GM10847 (cell line): ENCODE measurements around the gene MPRIP.

Source experiments
- POLR2A ChIP-seq: IDR thresholded peaks from 2 replicates; pipeline ENCODE4 v1.6.1; 2011; ENCODE audit not compliant: insufficient read length; ENCODE audit errors: extremely low read depth

The MPRIP gene

DNA sequence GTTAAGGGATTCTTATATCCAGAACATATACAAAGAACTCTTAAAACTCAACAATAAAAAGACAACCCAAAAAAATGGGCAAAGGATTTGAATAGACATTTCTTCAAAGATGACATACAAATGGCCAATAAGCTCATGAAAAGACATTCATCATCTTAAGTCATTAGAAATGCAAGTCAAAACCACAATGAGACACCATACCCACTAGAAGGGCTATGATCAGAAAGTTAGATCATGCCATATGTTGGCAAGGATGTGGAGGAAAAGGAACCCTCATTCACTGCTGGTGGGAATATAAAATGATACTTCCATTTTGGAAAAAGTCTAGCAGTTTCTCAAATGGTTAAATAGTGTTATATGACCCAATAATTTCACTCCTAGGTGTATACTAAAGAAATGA lies 154.5 kb downstream of the MPRIP start:
- no peak for TF ChIP-seq POLR2A

DNA sequence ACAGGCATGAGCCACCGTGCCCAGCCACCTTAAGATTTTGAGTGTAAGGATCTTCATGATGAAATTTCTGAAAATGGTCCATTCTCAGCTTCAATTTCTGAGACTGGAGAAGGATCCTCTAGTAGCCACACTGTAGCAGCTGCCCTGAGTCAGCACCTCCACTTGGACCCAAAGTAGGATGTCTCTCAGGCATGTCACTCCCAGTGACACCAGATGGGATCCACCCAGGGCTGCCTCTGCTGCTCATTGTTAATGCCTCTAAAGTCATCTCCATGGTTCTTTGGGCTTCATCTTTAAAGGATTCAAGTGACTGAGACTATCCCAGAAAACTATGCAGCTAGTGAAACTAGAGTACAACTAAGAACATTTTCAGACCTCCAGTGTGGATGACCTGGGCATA lies 156.0 kb downstream of the MPRIP start:
- TF ChIP-seq POLR2A: no peak

DNA sequence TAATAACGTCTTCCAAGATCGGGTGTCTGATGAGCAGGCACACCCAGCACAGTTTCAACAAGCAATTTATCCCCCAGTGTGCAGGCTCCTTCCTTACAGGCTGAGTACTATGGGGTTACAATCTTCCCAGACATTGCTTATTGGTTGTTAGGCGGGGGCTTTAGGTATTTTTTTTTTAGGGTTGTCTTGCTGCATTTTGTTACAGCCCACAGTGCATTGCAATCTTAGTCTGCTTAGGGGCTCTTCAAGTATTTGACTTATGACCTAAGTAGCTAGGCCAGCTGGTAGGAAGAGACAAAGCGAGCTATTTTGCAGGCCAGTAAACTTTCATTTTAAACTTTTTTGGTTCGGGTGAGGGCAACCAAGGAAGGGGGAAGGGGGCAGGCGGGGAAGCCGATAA lies 158.1 kb downstream of the MPRIP start:
- TF ChIP-seq POLR2A: no peak

DNA sequence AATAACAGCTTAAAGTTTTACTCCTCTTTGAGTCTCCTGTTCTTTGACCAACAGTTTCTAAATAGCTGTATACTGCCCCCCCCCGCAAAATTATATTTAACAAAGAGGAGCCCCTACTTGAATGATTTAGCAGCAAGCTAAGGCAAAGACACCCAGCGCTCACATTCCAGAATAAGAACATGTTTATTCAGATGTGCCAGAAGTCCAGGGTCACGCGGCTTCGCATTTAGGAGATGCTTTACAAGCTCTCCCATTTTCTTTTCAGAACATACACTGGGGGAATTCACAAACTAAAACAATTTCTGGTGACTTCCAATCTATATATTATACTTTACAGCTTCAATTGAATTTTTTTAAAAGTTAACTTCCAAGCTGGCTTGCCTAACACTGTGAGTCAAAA lies 158.6 kb downstream of the MPRIP start:
- no peak for TF ChIP-seq POLR2A

DNA sequence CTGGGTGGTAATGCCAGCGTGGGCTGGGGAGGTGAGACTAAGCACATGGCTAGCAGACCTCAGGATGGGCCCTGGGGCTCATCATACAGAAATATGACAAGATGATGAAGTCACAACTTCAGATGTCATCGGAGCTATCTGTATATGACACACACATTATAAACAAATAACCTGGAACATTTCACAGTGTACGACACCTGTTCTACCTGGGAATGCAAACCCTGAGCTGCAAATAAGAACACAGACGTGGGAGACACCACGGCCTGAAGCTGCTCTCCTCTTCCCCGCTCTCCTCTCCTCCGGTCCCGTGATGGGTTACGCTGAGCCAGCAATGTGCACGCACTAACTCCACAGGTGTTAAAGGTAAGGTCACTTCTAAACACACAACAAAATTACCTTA lies 159.0 kb downstream of the MPRIP start:
- no peak for TF ChIP-seq POLR2A

DNA sequence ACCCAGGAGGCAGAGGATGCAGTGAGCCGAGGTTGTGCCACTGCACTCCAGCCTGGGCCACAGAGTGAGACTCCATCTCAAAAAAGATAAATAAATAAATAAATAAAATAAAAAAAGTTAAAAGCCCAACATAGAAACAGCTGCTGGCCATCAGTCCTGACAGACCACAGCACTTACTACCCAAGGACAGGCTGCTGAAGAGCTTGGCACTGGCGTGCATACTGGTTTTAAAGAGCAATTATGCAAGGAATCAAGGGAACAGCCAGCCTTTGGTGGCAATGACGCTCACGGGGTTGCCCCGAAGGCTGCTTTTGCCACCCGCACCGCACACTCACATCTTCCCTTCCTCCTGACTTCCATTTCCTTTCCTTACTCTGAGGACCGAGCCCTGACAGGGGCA lies 159.7 kb downstream of the MPRIP start:
- TF ChIP-seq POLR2A: no peak

DNA sequence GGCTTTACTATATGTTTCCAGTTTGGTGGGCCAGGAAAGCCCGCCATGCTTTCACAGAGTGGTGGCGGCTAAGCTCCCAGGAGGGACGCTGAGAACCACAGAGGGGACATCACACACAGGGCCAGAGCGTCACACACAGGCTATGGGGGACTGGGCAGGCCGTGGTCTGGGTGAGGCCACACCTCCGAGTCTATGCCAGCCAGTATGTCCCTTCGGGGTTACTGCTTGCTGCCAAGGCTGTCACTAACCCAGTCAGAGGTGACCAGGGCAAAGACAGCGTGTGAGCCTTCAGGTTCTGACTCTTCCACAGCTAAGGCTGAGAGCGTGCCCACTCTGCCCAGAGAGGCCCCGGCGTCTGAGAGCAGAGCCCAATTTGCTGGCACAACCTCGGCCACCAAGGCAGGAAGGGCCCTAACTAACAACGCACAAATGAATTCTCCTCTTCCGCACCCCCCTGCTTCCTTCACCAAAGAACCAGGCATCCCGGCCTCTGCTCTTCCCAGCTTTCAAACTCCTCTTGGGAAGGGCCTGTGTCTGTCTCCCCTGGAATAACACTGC lies 161.0 kb downstream of the MPRIP start:
- no peak for TF ChIP-seq POLR2A

DNA sequence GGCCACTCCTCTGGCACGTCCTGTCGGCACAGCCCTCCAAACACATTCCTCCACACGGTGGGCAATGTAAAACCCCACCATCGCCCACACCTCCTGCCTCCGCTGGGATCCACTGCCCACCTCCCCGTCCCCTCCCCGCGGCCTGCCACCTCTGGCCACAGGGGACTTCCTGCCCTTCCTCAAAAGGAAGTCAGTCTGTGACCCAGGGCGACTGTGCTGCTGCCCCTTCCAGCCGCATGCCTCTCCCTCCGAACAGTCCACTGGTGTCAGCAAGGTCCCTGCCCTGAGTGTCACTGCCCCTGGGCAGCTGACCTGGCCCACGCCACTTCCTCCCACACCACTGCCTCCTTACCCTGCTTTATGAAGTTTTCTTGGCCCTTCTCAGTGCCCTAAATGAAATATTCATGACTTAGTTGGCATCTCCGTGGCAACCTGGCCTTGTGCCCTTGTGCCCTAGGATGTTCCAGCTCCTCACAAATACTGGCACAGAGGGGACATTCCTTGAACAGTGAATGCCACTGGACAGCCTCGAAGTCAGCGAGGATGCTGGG lies 161.9 kb downstream of the MPRIP start:
- no peak for TF ChIP-seq POLR2A

DNA sequence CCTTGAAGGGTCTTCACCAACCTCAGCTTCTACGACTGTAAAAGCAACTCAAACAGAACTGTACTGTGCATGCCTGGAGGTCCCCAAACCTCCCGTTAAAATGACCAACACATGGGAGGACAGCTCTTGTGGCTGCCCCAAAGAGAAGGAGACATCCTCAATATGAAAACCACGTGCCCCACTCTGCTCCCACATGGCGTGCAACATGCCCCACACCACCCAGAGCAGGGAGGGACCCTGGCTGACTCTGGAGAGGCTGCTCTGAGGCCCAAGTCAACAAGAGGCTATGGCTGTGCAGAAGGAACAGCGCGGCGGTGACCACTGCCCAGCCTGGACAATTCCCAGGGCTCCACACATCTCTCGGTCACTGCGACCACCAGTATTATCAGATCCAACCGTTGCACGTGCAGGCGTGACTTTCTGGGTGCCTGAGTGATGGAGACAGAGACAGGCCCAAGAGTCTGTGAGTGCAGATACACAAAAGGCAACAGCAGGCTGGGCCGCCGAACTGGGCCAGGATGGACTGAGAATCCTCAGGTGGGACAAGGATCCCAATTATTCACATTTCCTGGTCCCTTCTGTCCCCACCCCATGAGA lies 162.5 kb downstream of the MPRIP start:
- TF ChIP-seq POLR2A: no peak

DNA sequence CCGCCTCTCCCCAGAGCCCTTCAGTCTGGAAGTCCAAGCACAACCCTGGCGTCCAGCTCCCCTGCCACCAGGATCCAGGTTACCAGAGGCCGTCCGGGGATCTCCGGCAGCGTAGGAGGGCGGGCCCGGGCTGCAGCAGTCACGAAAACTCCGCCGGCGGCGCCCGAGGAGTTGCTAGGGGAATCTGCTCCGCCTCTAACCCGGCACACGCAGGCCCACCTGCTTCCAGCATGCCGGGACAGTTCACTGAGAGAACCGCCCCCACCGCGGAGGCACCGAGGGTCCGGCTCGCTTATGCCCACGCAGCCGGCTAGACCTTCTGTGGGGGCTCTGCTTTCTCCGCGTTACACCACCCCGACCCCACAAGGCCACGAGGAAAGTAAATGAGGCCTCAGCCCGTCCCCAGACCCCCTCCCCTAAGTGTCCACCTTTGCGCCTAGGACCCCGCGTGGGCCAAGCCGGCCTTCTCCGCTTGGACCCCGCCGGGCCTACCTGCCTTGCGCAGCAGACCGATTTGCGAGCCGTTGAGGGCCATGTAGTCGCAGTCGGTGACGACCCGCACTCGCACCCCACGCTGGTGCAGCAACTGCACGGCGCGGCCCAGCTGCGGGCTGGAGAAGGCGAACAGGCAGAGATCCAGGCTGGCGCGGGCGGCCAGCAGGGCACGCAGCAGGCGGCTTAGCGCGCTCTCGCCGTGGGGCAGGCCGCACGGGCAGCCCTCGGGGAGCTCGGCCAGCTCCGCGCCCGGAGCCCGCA lies 163.3 kb downstream of the MPRIP start:
- TF ChIP-seq POLR2A: no peak

DNA sequence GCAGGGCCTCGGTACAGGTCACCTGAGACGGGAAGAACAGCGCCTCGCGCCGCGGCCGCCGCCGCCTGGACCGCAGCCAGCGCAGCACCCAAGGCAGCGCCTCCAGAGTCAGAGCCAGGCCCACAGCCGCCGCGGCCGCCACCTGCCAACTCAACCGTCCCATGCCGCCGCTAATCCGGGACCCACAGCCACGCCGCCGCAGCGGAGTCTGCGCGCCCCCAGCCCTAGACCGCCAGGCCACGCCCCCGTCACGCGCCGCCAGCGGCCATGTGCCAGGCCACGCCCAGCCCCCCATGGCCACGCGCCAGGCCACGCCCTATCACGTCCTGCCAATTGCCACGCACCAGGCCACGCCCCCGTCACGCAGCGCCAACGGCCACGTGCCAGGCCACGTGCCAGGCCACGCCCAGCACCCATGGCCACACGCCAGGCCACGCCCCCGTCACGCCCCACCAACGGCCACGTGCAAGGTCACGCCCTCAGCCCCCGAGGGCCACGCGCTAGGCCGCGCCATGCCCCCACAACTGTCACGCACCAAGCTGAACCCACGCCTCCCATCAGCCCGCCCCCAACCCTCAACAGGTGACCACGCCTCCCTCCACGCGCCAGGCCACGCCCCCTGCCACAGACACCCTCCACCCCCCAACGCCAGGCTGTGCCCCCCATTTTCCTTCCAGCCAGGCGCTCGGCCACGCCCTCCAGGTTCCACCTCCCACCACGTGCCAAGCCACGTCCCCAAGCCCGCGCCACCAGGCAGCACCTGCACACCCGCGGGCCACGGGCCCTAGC lies 164.1 kb downstream of the MPRIP start, which contains the start of gene PLD6:
PLD6 (minus strand) TSS at position 210 of the 789 bp plus-strand sequence; CDS start at position 163, 47 bp downstream.
- TF ChIP-seq POLR2A: peak; percentile 19

DNA sequence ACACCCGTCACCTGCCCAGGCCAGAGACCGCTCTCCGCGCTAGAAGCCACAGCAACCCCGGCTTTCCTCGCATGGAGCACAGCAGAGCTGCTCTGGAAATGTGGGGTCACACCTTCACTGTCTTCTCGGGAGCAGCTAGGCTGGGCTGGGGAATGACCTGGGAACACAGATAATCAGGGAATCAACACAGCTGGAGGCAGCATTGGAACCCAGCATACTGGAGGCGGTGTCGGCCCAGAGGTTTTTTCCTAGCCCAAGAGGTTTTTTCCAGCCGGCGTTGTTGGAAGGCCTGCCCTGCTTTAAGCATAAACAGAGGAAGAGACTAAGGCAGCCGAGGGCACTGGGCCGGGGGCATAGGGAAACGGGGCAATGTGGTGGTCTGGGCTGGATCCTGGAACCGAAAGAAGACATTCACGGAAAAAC lies 164.7 kb downstream of the MPRIP start:
- no peak for TF ChIP-seq POLR2A

DNA sequence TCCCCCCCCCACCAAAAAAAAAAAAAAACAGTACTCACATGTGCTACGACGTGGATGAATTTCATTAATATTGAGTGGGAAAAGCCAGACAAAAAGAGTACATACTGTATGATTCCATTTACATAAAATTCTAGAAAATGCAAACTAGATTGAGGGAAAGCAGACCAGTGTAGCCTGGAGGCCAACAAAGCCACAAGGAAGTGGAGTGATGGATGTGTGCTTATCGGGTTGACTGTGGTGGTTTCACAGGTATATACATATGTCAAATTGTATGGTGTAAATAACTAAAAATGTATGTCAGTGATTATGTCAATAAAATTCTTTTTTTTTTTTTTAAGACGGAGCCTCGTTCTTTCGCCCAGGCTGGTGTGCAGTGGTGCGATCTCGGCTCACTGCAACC lies 165.7 kb downstream of the MPRIP start:
- TF ChIP-seq POLR2A: no peak

DNA sequence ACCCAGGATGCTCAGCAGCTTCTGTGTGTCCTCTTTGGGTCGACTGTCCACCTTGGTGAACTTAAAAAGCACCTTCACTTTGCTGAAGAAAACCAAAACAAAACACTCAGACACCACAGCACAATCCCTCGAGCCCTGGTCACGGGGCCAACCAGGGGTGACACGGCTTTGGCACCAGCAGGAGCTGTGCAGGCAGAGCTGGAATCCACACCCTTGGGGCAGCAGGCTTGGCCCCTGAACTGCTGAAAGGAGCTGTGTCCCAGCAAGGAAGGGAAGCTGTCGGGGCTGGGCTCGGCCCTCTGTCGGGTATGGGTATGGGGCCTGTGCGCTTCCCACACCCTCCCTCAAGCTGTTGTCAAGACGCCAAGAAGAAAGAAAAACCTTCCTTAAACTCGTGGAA lies 171.5 kb downstream of the MPRIP start:
- no peak for TF ChIP-seq POLR2A

DNA sequence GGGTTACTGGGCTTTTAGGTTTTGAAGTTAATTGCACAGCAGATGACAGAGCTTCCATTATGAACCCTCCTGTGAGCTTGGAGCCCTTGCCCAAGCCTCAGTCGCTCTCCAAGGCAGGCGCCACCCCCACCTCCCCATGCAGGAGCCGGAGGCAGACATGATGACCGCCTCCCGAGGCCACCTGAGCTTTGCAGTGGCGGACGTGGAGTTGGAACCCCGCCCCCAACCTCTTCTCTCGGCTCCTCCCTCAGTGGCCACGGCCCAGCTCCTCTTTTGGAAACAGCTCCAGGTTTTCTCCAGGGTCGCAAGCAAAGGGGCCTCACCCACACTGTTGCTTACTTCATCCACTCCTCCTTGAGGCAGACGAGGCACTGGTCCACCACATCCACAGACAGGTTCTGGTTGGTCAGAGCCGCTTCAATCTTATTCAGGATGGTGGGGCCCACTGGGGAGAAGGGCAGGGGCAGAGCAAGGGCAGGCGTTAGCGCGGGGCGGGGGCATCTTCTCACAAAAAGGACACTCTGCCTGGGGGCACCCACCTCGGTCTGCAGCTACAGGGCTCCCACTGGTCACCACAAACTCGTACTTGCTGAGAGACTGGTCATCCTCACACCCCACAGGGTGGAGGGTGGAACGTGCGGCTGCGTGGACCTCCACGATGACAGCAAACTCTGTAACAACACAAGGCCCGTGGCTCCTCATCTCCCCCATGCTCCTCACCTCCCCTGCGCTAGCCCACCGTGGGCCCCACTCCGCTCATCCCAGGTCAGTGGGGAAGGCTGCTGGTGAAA lies 172.6 kb downstream of the MPRIP start:
- no peak for TF ChIP-seq POLR2A
